NCI-H2171 (cell line): ENCODE data around the gene SSX2IP.
"Not testable (repeated sequence)": the region's sequence is repeated elsewhere in the genome, so short reads cannot be mapped to it uniquely, and the experiment has no call there.

ENCODE experiments used
- DNase-seq: peaks from one replicate; lab custom pipeline; 2025; lab: John Stamatoyannopoulos, UW

SSX2IP gene, protein sequence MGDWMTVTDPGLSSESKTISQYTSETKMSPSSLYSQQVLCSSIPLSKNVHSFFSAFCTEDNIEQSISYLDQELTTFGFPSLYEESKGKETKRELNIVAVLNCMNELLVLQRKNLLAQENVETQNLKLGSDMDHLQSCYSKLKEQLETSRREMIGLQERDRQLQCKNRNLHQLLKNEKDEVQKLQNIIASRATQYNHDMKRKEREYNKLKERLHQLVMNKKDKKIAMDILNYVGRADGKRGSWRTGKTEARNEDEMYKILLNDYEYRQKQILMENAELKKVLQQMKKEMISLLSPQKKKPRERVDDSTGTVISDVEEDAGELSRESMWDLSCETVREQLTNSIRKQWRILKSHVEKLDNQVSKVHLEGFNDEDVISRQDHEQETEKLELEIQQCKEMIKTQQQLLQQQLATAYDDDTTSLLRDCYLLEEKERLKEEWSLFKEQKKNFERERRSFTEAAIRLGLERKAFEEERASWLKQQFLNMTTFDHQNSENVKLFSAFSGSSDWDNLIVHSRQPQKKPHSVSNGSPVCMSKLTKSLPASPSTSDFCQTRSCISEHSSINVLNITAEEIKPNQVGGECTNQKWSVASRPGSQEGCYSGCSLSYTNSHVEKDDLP

DNA sequence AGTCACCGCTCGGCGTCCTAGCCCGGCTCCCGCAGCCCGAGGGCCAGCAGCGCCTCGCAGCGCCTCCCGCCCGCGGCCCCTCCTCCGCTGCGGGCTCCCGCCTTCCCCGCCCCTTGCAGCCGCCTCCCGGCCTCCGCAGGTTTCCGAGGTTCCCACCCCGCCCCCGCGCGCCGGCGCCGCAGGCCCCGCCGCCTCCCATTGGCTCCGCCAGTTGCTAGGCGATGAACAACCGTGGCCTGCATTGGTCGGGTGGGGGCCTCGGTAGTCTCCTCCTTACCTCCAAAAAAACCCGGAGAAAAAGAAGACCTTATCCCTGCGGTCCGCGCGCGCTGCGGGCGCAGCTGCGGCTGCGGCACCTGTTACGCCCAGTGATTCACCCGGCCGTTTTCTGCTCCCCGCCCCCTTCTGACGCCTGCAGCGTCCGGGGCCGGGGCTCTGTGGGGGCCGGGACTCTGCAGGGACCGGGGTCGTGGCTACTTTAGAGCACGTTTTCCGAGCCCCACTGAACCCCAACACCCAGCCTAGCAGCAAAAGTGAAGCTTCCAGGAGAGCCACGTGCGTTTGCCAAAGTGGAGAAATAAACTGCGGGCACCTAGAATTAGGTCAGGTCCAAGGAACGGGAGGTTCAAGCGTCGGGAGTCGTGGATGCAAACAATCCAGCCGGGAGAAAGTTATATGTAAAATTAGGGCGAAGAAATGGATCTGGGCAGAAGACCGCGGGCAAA, at the start of gene SSX2IP:
TSS of gene SSX2IP (minus strand) at position 65 of the 725 bp plus-strand sequence. CDS start 19,242 bp downstream, outside the sequence.
- peak; percentile 97 for DNase-seq

DNA sequence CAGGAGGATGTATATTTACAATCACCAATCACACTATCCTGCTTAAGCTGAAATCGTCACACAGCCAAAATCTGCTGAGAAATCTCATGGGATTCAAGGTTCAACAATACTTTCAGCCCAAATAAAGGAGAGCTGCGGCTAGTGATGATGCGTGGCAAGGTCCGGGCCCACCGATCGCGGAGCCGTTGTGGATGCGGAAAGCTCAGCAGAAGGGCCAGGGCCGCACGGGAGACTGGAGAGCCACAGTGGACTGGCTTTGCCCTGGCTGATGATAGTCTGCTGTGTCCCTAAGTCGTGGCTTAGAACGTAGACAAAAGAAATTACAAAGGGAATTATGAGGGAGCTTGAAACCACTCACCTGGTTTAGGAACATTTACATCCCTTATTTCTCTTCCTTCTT, 48.0 kb upstream of the SSX2IP start:
- no peak for DNase-seq

DNA sequence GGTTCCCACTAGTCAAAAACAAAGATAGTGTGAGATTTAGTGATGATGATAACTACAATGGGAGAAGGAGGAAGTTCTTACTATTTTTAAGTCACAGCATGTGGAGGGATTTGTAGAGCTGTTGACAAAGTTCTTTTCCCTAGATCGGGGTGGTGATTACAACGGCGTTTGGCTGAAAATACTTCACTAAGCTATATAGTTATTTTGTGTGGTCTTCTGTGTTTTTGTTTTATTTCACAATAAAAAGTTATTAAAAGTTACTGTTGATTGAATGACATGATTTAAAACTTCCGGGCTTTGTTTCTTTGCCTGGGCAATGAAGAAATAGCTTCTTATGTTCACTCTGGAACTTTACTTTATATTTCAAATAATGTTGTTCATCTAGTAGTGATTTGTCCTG, 47.3 kb upstream of the SSX2IP start:
- no peak for DNase-seq

DNA sequence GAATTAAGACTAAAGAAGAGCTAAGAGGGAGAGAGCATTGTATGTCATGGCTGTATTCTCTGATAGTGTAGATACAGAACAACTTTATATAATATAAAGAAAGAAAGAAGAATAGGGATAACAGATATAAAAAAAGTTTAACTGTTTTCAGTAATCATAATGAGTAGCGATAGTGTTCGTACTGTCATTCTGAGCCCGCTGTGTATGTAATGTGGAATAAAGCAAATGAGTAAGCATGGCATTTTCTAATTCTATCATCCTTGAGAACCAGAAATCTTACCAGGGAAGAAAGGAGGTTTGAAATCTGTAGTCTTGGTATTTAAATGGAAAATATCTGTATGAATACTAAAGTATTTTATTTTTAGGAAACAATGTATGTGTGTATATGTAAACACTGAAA, 46.7 kb upstream of the SSX2IP start:
- no peak for DNase-seq

GRCh38 chr1:84736445-84736844, 46.2 kb upstream of the SSX2IP start:
- DNase-seq, result no peak

DNA sequence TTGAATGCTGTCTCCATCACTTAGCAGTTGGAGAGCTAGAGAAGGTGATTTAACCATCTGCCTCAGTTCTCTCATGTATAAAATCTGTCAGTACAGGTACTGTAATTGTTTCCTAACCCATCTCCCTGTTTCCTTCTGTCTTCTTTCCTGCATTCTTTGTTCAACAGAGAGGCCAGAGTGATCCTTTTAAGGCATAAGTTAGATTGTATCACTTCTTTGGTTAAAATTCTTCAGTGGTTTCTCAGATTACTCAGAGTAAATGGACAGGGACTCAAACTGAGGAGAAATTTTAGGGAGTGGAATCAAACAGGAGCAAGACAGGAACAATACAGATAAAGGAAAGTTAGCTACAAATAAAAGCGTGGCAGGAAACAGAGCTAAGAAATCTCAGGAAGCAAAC, 45.2 kb upstream of the SSX2IP start:
- no peak for DNase-seq

DNA sequence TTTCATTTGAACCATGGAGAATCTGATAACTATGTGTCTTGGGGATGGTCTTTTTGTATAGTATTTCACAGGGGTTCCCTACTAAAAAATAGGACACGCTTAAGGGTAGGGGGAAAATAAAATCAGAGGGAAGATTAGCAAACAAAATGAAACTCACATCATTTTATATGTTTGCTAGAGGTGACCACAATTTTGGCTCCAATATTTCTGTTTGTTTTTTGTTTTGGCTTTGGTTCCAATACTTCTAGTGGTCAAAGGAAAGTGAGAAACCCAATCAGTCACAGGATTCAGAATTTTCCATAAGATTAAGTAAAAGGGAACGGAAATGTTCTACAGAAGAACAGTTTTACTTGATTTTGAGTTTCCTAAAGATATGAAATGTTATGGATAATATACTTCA, 42.3 kb upstream of the SSX2IP start:
- no peak for DNase-seq

- no peak for DNase-seq
These were observed 41.3 kb upstream of the SSX2IP start for GRCh38 chr1:84731519-84731918.

GRCh38 chr1:84727711-84728110, 37.5 kb upstream of the SSX2IP start:
- not testable (repeated sequence) for DNase-seq

DNA sequence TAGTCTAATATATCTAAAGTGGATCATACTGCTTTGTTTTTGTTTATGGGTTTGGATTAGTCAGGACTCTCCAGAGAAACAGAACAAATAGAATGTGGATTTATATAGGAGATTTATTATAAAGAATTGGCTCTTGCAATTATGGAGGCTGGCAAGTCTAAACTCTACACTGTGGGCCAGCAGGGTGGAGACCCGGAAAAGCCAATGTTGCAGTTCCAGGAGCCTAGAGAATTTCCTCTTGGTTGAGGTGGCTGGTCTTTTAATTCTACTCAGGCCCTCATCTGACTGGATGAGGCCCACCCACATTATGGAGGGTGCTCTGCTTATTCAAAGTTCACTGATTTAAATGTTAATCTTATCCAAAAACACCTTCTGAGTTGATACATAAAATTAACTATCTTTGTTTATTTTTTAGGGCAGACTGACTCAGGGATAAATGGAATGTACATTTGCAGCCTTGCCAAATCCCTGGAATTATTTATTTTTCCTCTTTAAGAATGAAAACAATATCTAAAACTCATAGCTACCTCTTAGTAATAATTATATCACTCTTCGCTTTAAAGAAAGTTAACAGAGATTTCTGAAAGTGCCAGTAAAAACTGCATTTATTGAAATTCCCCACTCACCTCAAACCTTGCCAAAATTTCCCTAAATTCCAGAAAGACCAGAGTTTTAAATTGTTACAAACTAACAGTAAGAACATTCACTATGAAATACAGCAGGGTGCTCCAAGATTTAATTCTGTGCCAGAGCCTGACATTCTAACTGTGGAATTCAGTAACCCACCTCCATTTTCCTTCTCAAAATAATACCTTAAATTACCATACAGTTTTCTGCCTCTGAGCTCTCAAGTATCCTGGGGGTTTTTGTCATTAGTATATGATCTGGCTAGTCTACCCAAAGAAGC, 36.6 kb upstream of the SSX2IP start:
- no peak for DNase-seq

- DNase-seq, result no peak
These were observed 34.0 kb upstream of the SSX2IP start for GRCh38 chr1:84724128-84724860.

- DNase-seq, result no peak
These were observed 32.5 kb upstream of the SSX2IP start for GRCh38 chr1:84722794-84723193.

DNA sequence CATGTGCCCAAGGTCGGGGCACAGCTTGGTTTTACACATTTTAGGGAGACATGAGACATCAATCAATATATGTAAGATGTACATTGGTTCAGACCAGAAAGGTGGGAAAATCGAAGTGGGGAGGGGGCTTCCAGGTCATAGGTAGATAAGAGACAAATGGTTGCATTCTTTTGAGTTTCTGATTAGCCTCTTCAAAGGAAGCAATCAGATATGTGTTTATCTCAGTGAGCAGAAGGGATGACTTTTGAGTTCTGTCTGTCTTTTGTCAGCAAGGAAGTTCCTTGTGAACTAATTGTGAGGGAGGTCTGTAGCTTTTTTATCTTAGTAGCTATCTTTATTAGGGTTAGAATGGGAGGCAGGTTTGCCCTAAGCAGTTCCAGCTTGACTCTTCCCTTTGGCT, 31.6 kb upstream of the SSX2IP start:
- not testable (repeated sequence) for DNase-seq

GRCh38 chr1:84721152-84721551, 30.9 kb upstream of the SSX2IP start:
- DNase-seq, result no peak

DNA sequence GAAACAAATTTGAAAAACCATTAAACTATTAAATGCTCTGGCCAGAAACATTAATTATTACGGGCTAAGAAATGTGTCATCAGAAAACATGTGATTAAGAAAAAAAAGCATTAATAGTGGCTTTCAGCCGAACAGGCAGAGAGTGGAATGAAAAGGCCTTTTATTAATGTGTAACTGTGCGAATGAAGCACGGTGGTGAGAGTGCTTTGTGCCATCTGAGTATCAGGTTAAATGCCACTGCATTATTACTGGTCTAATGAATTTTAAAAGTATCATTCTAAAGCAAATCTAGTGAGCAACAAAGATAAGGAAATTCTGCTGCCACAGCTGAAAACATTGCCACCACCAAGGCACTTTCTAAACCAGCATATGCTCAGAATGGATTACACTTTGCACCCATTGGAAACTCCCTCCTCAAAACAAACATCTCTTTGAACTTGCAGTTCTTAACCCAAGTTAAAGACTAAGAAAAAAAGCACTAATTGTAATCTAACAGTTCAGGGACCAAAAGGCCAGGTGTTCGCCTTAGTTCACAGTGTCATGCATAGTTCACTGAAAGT, 30.0 kb upstream of the SSX2IP start:
- DNase-seq, result no peak

GRCh38 chr1:84719543-84720217, 29.4 kb upstream of the SSX2IP start:
- no peak for DNase-seq

GRCh38 chr1:84715342-84716019, 25.2 kb upstream of the SSX2IP start:
- peak; percentile 97 for DNase-seq

GRCh38 chr1:84712276-84712874, 22.1 kb upstream of the SSX2IP start:
- no peak for DNase-seq

DNA sequence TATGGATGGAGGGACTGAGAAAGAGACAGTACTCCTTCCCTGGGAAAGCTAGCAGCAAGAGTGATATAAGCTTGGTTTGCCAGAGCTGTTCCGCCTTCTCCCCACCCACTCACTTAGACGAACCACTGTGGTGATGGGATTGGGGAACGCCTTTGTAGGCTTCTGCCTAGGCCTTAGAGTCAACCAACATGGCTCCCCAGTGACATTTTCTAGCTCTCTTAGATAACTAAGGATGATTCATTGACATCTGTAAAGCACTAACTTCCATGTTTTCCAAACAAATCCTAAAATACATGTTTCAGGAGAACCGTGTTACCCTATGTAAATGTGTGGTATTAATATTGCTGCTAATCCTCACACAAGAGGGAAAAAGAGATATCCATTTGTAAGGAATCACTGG, 21.6 kb upstream of the SSX2IP start:
- no peak for DNase-seq
